GM12891 (cell line): ENCODE data around the gene CENATAC.

Experiments used
- DNase-seq: peaks from one replicate; pipeline ENCODE4 v3.0.0; 2011; ENCODE audit warnings: low spot score; ENCODE audit not compliant: insufficient read length
- FAIRE-seq: peaks from 2 replicates; lab custom pipeline; 2011; peaks lifted over from hg19 to GRCh38; lab: Jason Lieb, UNC
- PAX5 ChIP-seq: IDR thresholded peaks from 2 replicates; pipeline ENCODE4 v1.6.1; 2011; ENCODE audit warnings: low read length, moderate library complexity, mild to moderate bottlenecking; ENCODE audit not compliant: insufficient read depth, severe bottlenecking
- POLR2A ChIP-seq: IDR thresholded peaks from 2 replicates; pipeline ENCODE4 v1.6.1; 2011; ENCODE audit warnings: low read depth, low read length, control low read depth
- POLR2AphosphoS5 ChIP-seq: IDR thresholded peaks from 2 replicates; pipeline ENCODE4 v1.6.1; 2011; ENCODE audit warnings: low read depth, low read length, control low read depth
- POU2F2 ChIP-seq: IDR thresholded peaks from 2 replicates; pipeline ENCODE4 v1.6.1; 2011; ENCODE audit warnings: low read depth, mild to moderate bottlenecking, control low read depth, low read length, moderate library complexity
- SPI1 ChIP-seq: IDR thresholded peaks from 2 replicates; pipeline ENCODE4 v1.6.1; 2011; ENCODE audit warnings: low read depth, low read length, control low read depth
- TAF1 ChIP-seq: IDR thresholded peaks from 2 replicates; pipeline ENCODE4 v1.6.1; 2011; ENCODE audit warnings: low read depth, low read length, control low read depth

Gene CENATAC

GRCh38 chr11:119025978-119026766 lies 28.2 kb downstream of the CENATAC start:
- FAIRE-seq: no peak
- TF ChIP-seq SPI1: no peak
- TF ChIP-seq TAF1: no peak
- no peak for TF ChIP-seq POLR2AphosphoS5
- TF ChIP-seq POU2F2: no peak
- no peak for TF ChIP-seq POLR2A
- TF ChIP-seq PAX5: no peak
- DNase-seq: no peak

- TF ChIP-seq SPI1 (no peak), POLR2A (no peak), PAX5 (no peak), TAF1 (no peak), POU2F2 (no peak), POLR2AphosphoS5 (no peak)
- DNase-seq (no peak), FAIRE-seq (no peak)
These were observed 29.0 kb downstream of the CENATAC start for GRCh38 chr11:119026970-119027369.

GRCh38 chr11:119027561-119028345 lies 29.8 kb downstream of the CENATAC start:
- FAIRE-seq: no peak
- TF ChIP-seq POU2F2 (no peak), SPI1 (no peak), TAF1 (no peak), POLR2AphosphoS5 (no peak), POLR2A (no peak), PAX5 (no peak)
- no peak for DNase-seq

GRCh38 chr11:119028346-119029068 lies 30.6 kb downstream of the CENATAC start:
- TF ChIP-seq PAX5: no peak
- TF ChIP-seq POLR2A: no peak
- TF ChIP-seq SPI1: no peak
- TF ChIP-seq POU2F2: no peak
- no peak for TF ChIP-seq TAF1
- no peak for TF ChIP-seq POLR2AphosphoS5
- FAIRE-seq (no peak), DNase-seq (no peak)

GRCh38 chr11:119029069-119029339 lies 31.1 kb downstream of the CENATAC start:
- FAIRE-seq (peak; percentile 57), DNase-seq (no peak)
- no peak for TF ChIP-seq PAX5
- TF ChIP-seq POLR2AphosphoS5: no peak
- TF ChIP-seq POU2F2: no peak
- TF ChIP-seq SPI1: no peak
- TF ChIP-seq POLR2A: no peak
- TF ChIP-seq TAF1: no peak

GRCh38 chr11:119029340-119030028 lies 31.5 kb downstream of the CENATAC start:
- no peak for DNase-seq
- no peak for TF ChIP-seq SPI1
- no peak for TF ChIP-seq POU2F2
- TF ChIP-seq TAF1: no peak
- no peak for TF ChIP-seq POLR2A
- TF ChIP-seq POLR2AphosphoS5: no peak
- no peak for TF ChIP-seq PAX5
- FAIRE-seq: peak; percentile 51

- no peak for TF ChIP-seq PAX5
- TF ChIP-seq TAF1: no peak
- TF ChIP-seq SPI1: no peak
- no peak for TF ChIP-seq POU2F2
- TF ChIP-seq POLR2A: no peak
- no peak for TF ChIP-seq POLR2AphosphoS5
- FAIRE-seq: no peak
- no peak for DNase-seq
These were observed 32.0 kb downstream of the CENATAC start for GRCh38 chr11:119030029-119030328.

- FAIRE-seq: peak; percentile 99
- TF ChIP-seq SPI1 (no peak), POLR2AphosphoS5 (no peak), PAX5 (peak; percentile 46), TAF1 (no peak), POU2F2 (0 out of 2 replicates have a peak, but pooled peaks have one; percentile 26), POLR2A (0 out of 2 replicates have a peak, but pooled peaks have one; percentile 20)
- peak; percentile 98 for DNase-seq
These were observed 32.5 kb downstream of the CENATAC start, which contains the start of gene SLC37A4 for GRCh38 chr11:119030329-119031047. SLC37A4 (minus strand) TSS chr11:119030877.
